HG02763 (cell line): Measurements from ENCODE around the gene HDDC2.
"Not testable (repeated sequence)": the region's sequence is repeated elsewhere in the genome, so short reads cannot be mapped to it uniquely, and the experiment has no call there.

ENCODE experiments used
- ATAC-seq: cut with Tn5 transposase; IDR thresholded peaks from one replicate; pipeline ENCODE4 v1.9.1; 2021; ENCODE audit warnings: mild to moderate bottlenecking, moderate library complexity; ENCODE audit not compliant: unreplicated experiment

HDDC2 gene

GRCh38 chr6:125307150-125307838 lies 5.5 kb upstream of the HDDC2 start:
- no peak for ATAC-seq

GRCh38 chr6:125306756-125307149 lies 5.0 kb upstream of the HDDC2 start:
- no peak for ATAC-seq

GRCh38 chr6:125304970-125305660 lies 3.3 kb upstream of the HDDC2 start:
- ATAC-seq, result no peak

- ATAC-seq, result no peak
Measured at GRCh38 chr6:125303512-125303854, 1.7 kb upstream of the HDDC2 start.

GRCh38 chr6:125302840-125303511 lies 1.2 kb upstream of the HDDC2 start:
- ATAC-seq, result no peak

GRCh38 chr6:125300992-125301434 lies 754 bp downstream of the HDDC2 start:
- ATAC-seq, result no peak

GRCh38 chr6:125299257-125299656 lies 2.5 kb downstream of the HDDC2 start:
- no peak for ATAC-seq

GRCh38 chr6:125296471-125296870 lies 5.3 kb downstream of the HDDC2 start:
- ATAC-seq, result no peak

- no peak for ATAC-seq
Measured at GRCh38 chr6:125294925-125295324, 6.8 kb downstream of the HDDC2 start.

GRCh38 chr6:125294036-125294435 lies 7.7 kb downstream of the HDDC2 start:
- no peak for ATAC-seq

- ATAC-seq, result no peak
Measured at GRCh38 chr6:125293587-125293986, 8.2 kb downstream of the HDDC2 start.

GRCh38 chr6:125287718-125288117 lies 14.0 kb downstream of the HDDC2 start:
- ATAC-seq, result no peak

GRCh38 chr6:125285936-125286335 lies 15.8 kb downstream of the HDDC2 start:
- no peak for ATAC-seq

GRCh38 chr6:125285353-125285752 lies 16.4 kb downstream of the HDDC2 start:
- ATAC-seq, result no peak

- not testable (repeated sequence) for ATAC-seq
Measured at GRCh38 chr6:125282470-125282869, 19.3 kb downstream of the HDDC2 start.

- not testable (repeated sequence) for ATAC-seq
Measured at GRCh38 chr6:125280370-125281035, 21.3 kb downstream of the HDDC2 start.

- no peak for ATAC-seq
Measured at GRCh38 chr6:125279961-125280360, 21.8 kb downstream of the HDDC2 start.

GRCh38 chr6:125277838-125278237 lies 23.9 kb downstream of the HDDC2 start:
- no peak for ATAC-seq

- no peak for ATAC-seq
Measured at GRCh38 chr6:125275779-125276178, 26.0 kb downstream of the HDDC2 start.

GRCh38 chr6:125274935-125275334 lies 26.8 kb downstream of the HDDC2 start:
- no peak for ATAC-seq

GRCh38 chr6:125273965-125274364 lies 27.8 kb downstream of the HDDC2 start:
- no peak for ATAC-seq

GRCh38 chr6:125273251-125273650 lies 28.5 kb downstream of the HDDC2 start:
- ATAC-seq, result no peak
